ENCODE results near the gene EFCAB11. TPM values are rescaled to one million over a fixed set of nuclear protein-coding genes. Genes with fewer than 3 reads are reported as not detected.
"Not testable (repeated sequence)": the region's sequence is repeated elsewhere in the genome, so short reads cannot be mapped to it uniquely, and the experiment has no call there.

The EFCAB11 gene
- total RNA-seq, 6 donors from 2014 or later, result 1.9 to 9.4 (median 4.6) TPM

- DNase-seq (no peak), ATAC-seq (ENCODE audit: low FRiP score in 2 of 2) (peak in 1 of 2 donors; percentile 48)
- no peaks in the 10 kb centered on the region for H3K9me3 ChIP-seq
- no peak overlapping the region for H3K4me3 ChIP-seq
- TF ChIP-seq, protein P1, sequence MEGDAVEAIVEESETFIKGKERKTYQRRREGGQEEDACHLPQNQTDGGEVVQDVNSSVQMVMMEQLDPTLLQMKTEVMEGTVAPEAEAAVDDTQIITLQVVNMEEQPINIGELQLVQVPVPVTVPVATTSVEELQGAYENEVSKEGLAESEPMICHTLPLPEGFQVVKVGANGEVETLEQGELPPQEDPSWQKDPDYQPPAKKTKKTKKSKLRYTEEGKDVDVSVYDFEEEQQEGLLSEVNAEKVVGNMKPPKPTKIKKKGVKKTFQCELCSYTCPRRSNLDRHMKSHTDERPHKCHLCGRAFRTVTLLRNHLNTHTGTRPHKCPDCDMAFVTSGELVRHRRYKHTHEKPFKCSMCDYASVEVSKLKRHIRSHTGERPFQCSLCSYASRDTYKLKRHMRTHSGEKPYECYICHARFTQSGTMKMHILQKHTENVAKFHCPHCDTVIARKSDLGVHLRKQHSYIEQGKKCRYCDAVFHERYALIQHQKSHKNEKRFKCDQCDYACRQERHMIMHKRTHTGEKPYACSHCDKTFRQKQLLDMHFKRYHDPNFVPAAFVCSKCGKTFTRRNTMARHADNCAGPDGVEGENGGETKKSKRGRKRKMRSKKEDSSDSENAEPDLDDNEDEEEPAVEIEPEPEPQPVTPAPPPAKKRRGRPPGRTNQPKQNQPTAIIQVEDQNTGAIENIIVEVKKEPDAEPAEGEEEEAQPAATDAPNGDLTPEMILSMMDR (IDR thresholded peaks at IDR 0.05), result peak in 5 of 6 experiments; percentile 19 to 47 (median 42)
- TF ChIP-seq POLR2AphosphoS5 (IDR thresholded peaks at IDR 0.05), result no peak
- WGBS, 2 donors, result 78 to 85% methylated on average over 4 of the region's 4 CpGs
- H3K36me3 ChIP-seq, result no peaks in the 10 kb centered on the region
- peaks cover 0 to 4% (median 0%) of the 10 kb centered on the region in 4 donors for H3K4me1 ChIP-seq
- H3K27ac ChIP-seq, result no peak overlapping the region
- H3K27me3 ChIP-seq, result no peaks in the 10 kb centered on the region
These were observed 54.4 kb downstream of the EFCAB11 start for GRCh38 chr14:89899917-89900663.

DNA sequence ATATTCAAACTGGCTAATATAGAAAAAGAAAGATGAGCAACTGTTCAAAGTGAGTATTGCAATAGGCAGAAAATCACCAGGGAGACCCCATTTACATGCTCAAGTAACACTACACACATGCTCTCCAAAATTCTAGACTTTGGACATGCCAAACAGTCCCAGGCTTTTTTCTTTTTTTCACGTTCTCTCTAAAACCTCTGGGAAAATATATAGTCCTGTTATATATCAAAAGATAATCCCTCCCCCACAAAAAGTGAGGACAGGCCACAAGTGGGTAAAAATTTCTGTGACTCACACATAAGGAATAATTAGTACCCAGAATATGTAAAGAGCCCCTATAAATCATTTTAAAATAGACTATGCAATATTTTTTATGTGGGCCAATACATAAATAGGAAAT lies 55.2 kb downstream of the EFCAB11 start:
- WGBS, 2 donors, result 85 to 93% methylated on average over 1 of the region's 1 CpG
- Histone ChIP-seq H3K4me1 (peaks cover 0 to 4% (median 0%) of the 10 kb centered on the region in 4 donors), H3K4me3 (no peak overlapping the region), H3K9me3 (no peaks in the 10 kb centered on the region), H3K27me3 (no peaks in the 10 kb centered on the region), H3K36me3 (no peaks in the 10 kb centered on the region), H3K27ac (no peak overlapping the region)
- ATAC-seq (ENCODE audit: low FRiP score in 2 of 2) (no peak), DNase-seq (no peak)
- TF ChIP-seq, protein P1 (IDR thresholded peaks at IDR 0.05), result no peak
- TF ChIP-seq POLR2AphosphoS5 (IDR thresholded peaks at IDR 0.05), result no peak
- no peak for TF ChIP-seq POLR2A (IDR thresholded peaks at IDR 0.05)
- TF ChIP-seq EP300 (IDR thresholded peaks at IDR 0.05), result no peak

GRCh38 chr14:89893388-89893787 lies 61.1 kb downstream of the EFCAB11 start:
- not testable (repeated sequence) for ATAC-seq (ENCODE audit: low FRiP score in 2 of 2); H3K27me3 ChIP-seq; H3K4me1 ChIP-seq; DNase-seq; H3K9me3 ChIP-seq; H3K27ac ChIP-seq; H3K4me3 ChIP-seq; H3K36me3 ChIP-seq
- 95 to 97% methylated on average over 2 to 3 of the region's 3 CpGs for WGBS, 2 donors

DNA sequence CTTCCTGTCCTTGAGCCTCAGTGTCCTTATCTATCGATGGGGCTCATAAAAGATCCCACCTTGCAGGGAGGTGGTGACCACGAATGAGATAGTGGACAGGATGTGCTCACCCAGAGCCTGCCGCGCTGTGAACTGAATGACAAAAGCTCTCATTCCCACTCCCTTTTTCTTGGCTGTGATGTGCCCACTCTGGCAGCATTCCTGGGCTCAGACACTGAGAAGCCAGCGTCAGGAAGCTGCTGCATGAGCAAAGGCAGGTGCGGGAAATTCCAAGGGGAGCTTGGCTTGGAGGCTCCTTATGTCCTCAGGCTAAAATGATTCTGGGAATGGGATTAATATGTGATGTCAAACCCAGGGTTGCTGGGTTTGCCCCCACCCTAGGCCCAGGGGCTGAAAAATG lies 61.6 kb downstream of the EFCAB11 start:
- 83 to 90% methylated on average over 4 to 6 of the region's 6 CpGs for WGBS, 2 donors
- H3K27ac ChIP-seq, result no peak overlapping the region
- H3K4me3 ChIP-seq, result no peak overlapping the region
- no peaks in the 10 kb centered on the region for H3K4me1 ChIP-seq
- TF ChIP-seq POLR2AphosphoS5 (IDR thresholded peaks at IDR 0.05) (no peak), EP300 (IDR thresholded peaks at IDR 0.05) (no peak), POLR2A (IDR thresholded peaks at IDR 0.05) (no peak)
- TF ChIP-seq, protein P1 (IDR thresholded peaks at IDR 0.05), result no peak
- no peak for DNase-seq
- no peaks in the 10 kb centered on the region for H3K36me3 ChIP-seq
- no peaks in the 10 kb centered on the region for H3K27me3 ChIP-seq
- H3K9me3 ChIP-seq, result no peaks in the 10 kb centered on the region
- ATAC-seq (ENCODE audit: low FRiP score in 2 of 2), result no peak

DNA sequence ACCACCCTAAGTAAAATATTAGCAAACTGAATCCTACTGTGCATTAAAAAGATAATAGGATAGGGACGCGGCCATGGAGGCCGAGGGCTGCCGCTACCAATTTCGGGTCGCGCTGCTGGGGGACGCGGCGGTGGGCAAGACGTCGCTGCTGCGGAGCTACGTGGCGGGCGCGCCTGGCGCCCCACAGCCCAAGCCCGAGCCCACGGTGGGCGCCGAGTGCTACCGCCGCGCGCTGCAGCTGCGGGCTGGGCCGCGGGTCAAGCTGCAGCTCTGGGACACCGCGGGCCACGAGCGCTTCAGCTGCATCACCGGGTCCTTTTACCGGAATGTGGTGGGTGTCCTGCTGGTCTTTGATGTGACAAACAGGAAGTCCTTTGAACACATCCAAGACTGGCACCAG lies 62.8 kb downstream of the EFCAB11 start:
- H3K36me3 ChIP-seq; H3K27ac ChIP-seq; ATAC-seq (ENCODE audit: low FRiP score in 2 of 2); H3K4me1 ChIP-seq; H3K4me3 ChIP-seq; H3K9me3 ChIP-seq; H3K27me3 ChIP-seq: not testable (repeated sequence)
- DNase-seq, result peak in 1 of 2 donors; percentile 50
- 95 to 97% methylated on average over 31 to 35 of the region's 35 CpGs for WGBS, 2 donors

DNA sequence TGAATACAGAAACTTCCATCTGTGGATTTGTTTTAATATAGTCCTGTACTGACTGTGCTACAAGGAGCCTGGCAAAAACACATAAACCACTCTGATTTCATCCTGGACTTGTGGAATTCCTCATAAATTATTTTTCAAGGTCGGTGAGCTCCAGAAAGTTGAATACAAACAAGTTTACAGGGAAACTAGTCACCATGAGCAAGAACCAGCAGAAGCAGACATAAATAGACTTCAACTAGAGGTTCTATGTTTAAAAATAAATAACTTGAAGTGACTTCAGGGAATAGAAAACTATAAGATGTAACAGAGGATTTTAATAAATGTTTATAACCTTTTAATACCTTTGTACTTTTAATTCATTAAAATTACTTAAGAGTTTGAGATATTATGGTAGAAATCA lies 63.5 kb downstream of the EFCAB11 start:
- no peak for ATAC-seq (ENCODE audit: low FRiP score in 2 of 2)

More for the DNA sequence above, 63.5 kb downstream of the EFCAB11 start:
- Histone ChIP-seq H3K27ac (no peak overlapping the region), H3K9me3 (no peaks in the 10 kb centered on the region), H3K27me3 (no peaks in the 10 kb centered on the region), H3K36me3 (no peaks in the 10 kb centered on the region), H3K4me1 (no peaks in the 10 kb centered on the region), H3K4me3 (no peak overlapping the region)
- WGBS, 2 donors, result 86 to 93% methylated on average over 1 of the region's 1 CpG
- TF ChIP-seq POLR2A (IDR thresholded peaks at IDR 0.05), result no peak
- no peak for TF ChIP-seq POLR2AphosphoS5 (IDR thresholded peaks at IDR 0.05)
- TF ChIP-seq, protein P1 (IDR thresholded peaks at IDR 0.05), result no peak
- TF ChIP-seq EP300 (IDR thresholded peaks at IDR 0.05), result no peak
- no peak for DNase-seq
